ENCODE results near the gene NUBP2. TPM values are rescaled to one million over a fixed set of nuclear protein-coding genes. Genes with fewer than 3 reads are reported as not detected.

The NUBP2 gene
- 67.7 and 69.4 TPM in 2 replicates for total RNA-seq (2021)
- long read RNA-seq, transcript NUBP2-201 (7 exons, 1,413 nt) = major isoform, 271 of 408 reads
- long read RNA-seq, transcript NUBP2-206 (6 exons, 815 nt) = minor isoform, 13 of 408 reads
- long read RNA-seq, transcript NUBP2-207 (6 exons, 995 nt) = minor isoform, 6 of 408 reads
- long read RNA-seq, transcript NUBP2-215 (6 exons, 1,173 nt) = minor isoform, 64 of 408 reads
- long read RNA-seq, partial matches to known transcripts = 8 of 408 reads
- long read RNA-seq, other reads (novel, unspliced or antisense) = 41 of 408 reads

GRCh38 chr16:1782408-1783264 is at the start of gene NUBP2, which contains the start of gene SPSB3:
TSS of gene NUBP2 (plus strand) at chr16:1782960. CDS start at chr16:1783021, 61 bp downstream.
TSS of gene SPSB3 (minus strand) at chr16:1782571. CDS start at chr16:1781483, 1,088 bp downstream.
- Histone ChIP-seq H4K8ac (replicated peaks; ENCODE audit: insufficient read length, low read depth, low read length) (no peak within 1 kb of the TSS), H2BK20ac (ENCODE audit: low read depth, low read length, poor library complexity, severe bottlenecking) (no peak within 1 kb of the TSS), H3K27me3 (ENCODE audit: insufficient read depth, low read length) (no peaks in the 10 kb centered on the region), H3K9ac (ENCODE audit: extremely low read depth, insufficient read length, low read length) (peak within 1 kb of the TSS; percentile 61), H2BK120ac (ENCODE audit: low read depth, low read length, poor library complexity, severe bottlenecking) (no peak within 1 kb of the TSS), H3T11ph (ENCODE audit: low read length) (no peak within 1 kb of the TSS), H4K20me1 (ENCODE audit: control insufficient read depth, insufficient read depth, insufficient read length) (no peaks in the 10 kb centered on the region), H3K23me2 (ENCODE audit: insufficient read length, low read depth, low read length, poor library complexity, severe bottlenecking) (peaks cover 5% of the 10 kb centered on the region), H3K14ac (ENCODE audit: insufficient read depth, low read length) (peak within 1 kb of the TSS; percentile 43; the same call in 1 of the 2 replicates), H2BK15ac (ENCODE audit: low read depth, low read length) (no peak within 1 kb of the TSS), H3K4me1 (ENCODE audit: insufficient read depth, low read length) (no peaks in the 10 kb centered on the region; the same call in 1 of the 2 replicates), H3K4me2 (ENCODE audit: insufficient read depth, insufficient read length, low read length) (peak within 1 kb of the TSS; percentile 86), H2AFZ (ENCODE audit: low read length) (no peak within 1 kb of the TSS), H3K79me1 (ENCODE audit: insufficient read depth, low read depth, low read length, poor library complexity, severe bottlenecking) (peaks cover 5% of the 10 kb centered on the region), H3K27ac (ENCODE audit: insufficient read length, low read depth, low read length) (no peak within 1 kb of the TSS), H3K4ac (ENCODE audit: low read depth, low read length) (no peak within 1 kb of the TSS), H4K91ac (ENCODE audit: insufficient read length, low read depth, low read length) (no peak within 1 kb of the TSS), H3K23ac (ENCODE audit: insufficient read length, low read depth, low read length) (no peak within 1 kb of the TSS), H3K56ac (ENCODE audit: insufficient read length, low read depth, low read length) (no peak within 1 kb of the TSS), H3K18ac (ENCODE audit: insufficient read length, low read depth, low read length) (peak within 1 kb of the TSS; percentile 59), H3K79me2 (ENCODE audit: insufficient read depth, low read length) (peaks cover 8% of the 10 kb centered on the region; the same call in 1 of the 2 replicates), H2AK5ac (ENCODE audit: insufficient read length, low read length) (no peak within 1 kb of the TSS), H4K5ac (ENCODE audit: insufficient read length, low read depth, low read length) (no peak within 1 kb of the TSS), H2BK5ac (ENCODE audit: insufficient read length, low read length) (no peak within 1 kb of the TSS), H2BK12ac (ENCODE audit: insufficient read length, low read depth, low read length) (no peak within 1 kb of the TSS), H3K9me3 (ENCODE audit: control insufficient read depth, low read depth, low read length) (no peaks in the 10 kb centered on the region)
- no peak; the same call in 2 of the 3 replicates for TF ChIP-seq CTCF (conservative IDR thresholded peaks at IDR 0.05)
- no CpG with 5 or more reads among the region's 102 CpGs for WGBS (ENCODE audit: extremely low coverage, insufficient read length, low lambda C conversion rate)
- Mint-ChIP-seq H3K9me3 (no peaks in the 10 kb centered on the region), H3K27me3 (ENCODE audit: low read depth) (peaks cover 2% of the 10 kb centered on the region; the same call in 1 of the 2 replicates), H3K4me1 (peaks cover 7 to 14% of the 10 kb centered on the region in 2 experiments), H3K4me3 (peak within 1 kb of the TSS; percentile 91 to 95), H3K36me3 (ENCODE audit: insufficient read depth in 1 of 3, low read depth in 3 of 3) (peaks cover 2 to 31% (median 13%) of the 10 kb centered on the region in 3 experiments; a peak in 4 of 7 replicates), H3K27ac (peak within 1 kb of the TSS; percentile 59 to 97 (median 72); a peak in 6 of 7 replicates)
- DNase-seq = peak; percentile 100

Data from H9 (cell line).